ENCODE results near the gene WDR46.
A peak's percentile ranks its signal among the peaks of the same experiment; 100 is the strongest.

The WDR46 gene

GRCh38 chr6:33259032-33259431 lies 30.0 kb downstream of the WDR46 start:
- TF ChIP-seq CTCF (IDR thresholded peaks at IDR 0.05; ENCODE audit: low read depth, low read length): no peak
- DNase-seq (ENCODE audit: extremely low read depth, low read depth): no peak

DNA sequence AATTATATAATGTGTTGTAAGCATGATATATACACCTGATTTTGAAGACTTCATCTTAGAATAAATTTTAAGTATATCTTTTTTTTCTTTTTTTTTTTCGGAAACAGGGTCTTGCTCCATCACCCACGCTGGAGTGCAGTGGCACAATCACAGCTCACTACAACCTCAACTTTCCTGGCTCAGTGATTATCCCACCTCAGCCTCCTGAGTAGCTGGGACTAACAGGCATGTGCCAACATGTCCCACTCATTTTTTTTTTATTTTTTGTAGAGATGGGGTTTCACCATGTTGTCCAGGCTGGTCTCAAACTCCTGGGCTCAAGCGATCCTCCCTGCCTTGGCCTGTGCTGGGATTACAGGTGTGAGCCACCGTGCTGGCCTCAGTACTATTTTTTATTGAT lies 34.4 kb downstream of the WDR46 start:
- no peak for DNase-seq (ENCODE audit: extremely low read depth, low read depth)
- TF ChIP-seq CTCF (IDR thresholded peaks at IDR 0.05; ENCODE audit: low read depth, low read length): no peak

DNA sequence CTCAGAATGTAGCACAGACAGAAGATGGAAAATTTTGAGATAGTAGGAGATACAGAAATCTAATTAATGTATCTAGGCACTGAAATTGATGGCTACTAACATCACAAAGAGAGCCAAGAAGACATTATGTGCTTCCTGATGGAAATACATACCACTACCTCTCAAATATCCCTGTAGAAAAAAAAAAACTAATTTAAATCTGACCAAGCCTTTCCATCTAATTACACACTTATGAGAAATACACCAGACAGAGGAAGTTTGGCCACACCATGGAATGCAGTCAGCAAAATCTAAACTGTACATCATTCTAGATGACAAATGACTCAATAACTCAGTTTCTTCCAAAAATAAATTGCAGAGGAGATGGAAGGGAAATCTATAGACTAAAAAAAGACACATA lies 36.3 kb downstream of the WDR46 start:
- TF ChIP-seq CTCF (IDR thresholded peaks at IDR 0.05; ENCODE audit: low read depth, low read length): no peak
- no peak for DNase-seq (ENCODE audit: extremely low read depth, low read depth)

GRCh38 chr6:33251395-33252012 lies 37.5 kb downstream of the WDR46 start:
- no peak for TF ChIP-seq CTCF (IDR thresholded peaks at IDR 0.05; ENCODE audit: low read depth, low read length)
- DNase-seq (ENCODE audit: extremely low read depth, low read depth): no peak

GRCh38 chr6:33250731-33251130 lies 38.3 kb downstream of the WDR46 start:
- no peak for TF ChIP-seq CTCF (IDR thresholded peaks at IDR 0.05; ENCODE audit: low read depth, low read length)
- no peak for DNase-seq (ENCODE audit: extremely low read depth, low read depth)

DNA sequence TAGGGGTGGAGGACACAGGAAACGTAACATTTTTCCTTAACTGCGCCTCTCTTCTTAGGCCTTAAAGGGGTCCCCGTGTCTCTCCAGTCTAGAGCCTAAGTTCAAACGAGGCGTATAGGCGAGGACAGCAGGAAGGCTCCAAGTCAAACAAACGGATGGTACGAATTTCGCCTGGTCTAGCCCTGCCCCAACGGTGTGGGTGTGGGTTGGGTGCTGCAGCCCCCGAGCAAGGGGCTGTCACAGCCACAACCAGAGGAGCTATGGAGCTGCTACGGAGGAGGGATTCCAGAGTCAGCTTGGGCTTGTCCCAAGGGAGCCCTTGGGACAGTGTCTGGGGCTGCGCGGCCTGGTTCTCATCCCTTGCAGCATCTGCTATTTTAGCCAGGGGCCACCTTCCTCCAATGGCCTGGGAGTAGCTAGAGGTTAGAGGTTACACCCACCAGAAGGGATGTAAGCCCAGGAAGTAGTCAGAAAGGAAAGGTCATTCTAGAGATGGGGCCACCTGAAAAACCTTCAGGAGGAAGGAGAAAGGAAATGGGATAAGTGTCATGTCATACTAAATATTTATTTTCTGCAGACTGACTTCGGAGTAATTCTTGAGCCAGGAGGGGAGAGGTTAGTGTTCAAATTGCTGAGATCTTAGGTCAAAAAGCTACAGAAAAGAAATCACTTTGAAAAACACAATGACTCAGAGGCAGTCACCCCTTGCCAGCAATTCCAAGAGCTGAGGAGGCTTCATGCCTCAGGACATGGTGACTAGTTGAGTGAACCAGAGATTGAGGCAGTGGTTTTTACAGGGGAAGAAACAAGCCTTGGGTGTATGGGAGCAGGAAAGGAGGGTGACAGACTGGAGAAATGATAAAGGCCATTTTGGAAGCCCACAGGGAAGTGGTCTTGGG lies 39.1 kb downstream of the WDR46 start:
- DNase-seq (ENCODE audit: extremely low read depth, low read depth): peak; percentile 39
- no peak for TF ChIP-seq CTCF (IDR thresholded peaks at IDR 0.05; ENCODE audit: low read depth, low read length)

Data from AG09319 (cell line).